Hepatocyte (in vitro differentiated cells): ENCODE results near the gene RBM39. TPM values are rescaled to one million over a fixed set of nuclear protein-coding genes. Genes with fewer than 3 reads are reported as not detected.
"Not testable (repeated sequence)": the region's sequence is repeated elsewhere in the genome, so short reads cannot be mapped to it uniquely, and the experiment has no call there.

ENCODE experiments used
- DNase-seq: peaks from one replicate; pipeline ENCODE4 v3.0.0-alpha.2; 2016; ENCODE audit warnings: low spot score
- H2AFZ ChIP-seq: fragments of 200-600 bp; sonication (generic); 2 replicates; pipeline ENCODE4 v1.6.0; 2016; ENCODE audit warnings: antibody characterized with exemption, mild to moderate bottlenecking
- H3K27ac ChIP-seq: fragments of 200-600 bp; sonication (generic); 2 replicates; pipeline ENCODE4 v1.5.1; 2016; ENCODE audit warnings: mild to moderate bottlenecking
- H3K27me3 ChIP-seq: fragments of 200-600 bp; sonication (generic); 2 replicates; pipeline ENCODE4 v1.6.1; 2016
- H3K36me3 ChIP-seq: fragments of 200-600 bp; sonication (generic); replicated peaks from 2 replicates; pipeline ENCODE4 v1.5.1; 2016; ENCODE audit warnings: low read depth; ENCODE audit not compliant: insufficient read depth
- H3K4me1 ChIP-seq: fragments of 200-600 bp; sonication (generic); 2 replicates; pipeline ENCODE4 v1.5.1; 2016; ENCODE audit warnings: mild to moderate bottlenecking, moderate library complexity; ENCODE audit not compliant: insufficient read depth
- H3K4me2 ChIP-seq: fragments of 200-600 bp; sonication (generic); 2 replicates; pipeline ENCODE4 v1.6.0; 2016
- H3K4me3 ChIP-seq: fragments of 200-600 bp; sonication (generic); 2 replicates; pipeline ENCODE4 v1.5.1; 2016; ENCODE audit warnings: mild to moderate bottlenecking
- H3K79me2 ChIP-seq: fragments of 200-600 bp; sonication (generic); 2 replicates; pipeline ENCODE4 v1.6.0; 2017; ENCODE audit warnings: mild to moderate bottlenecking
- H3K9me2 ChIP-seq: fragments of 200-600 bp; sonication (generic); replicated peaks from 2 replicates; pipeline ENCODE4 v1.6.0; 2017; ENCODE audit warnings: mild to moderate bottlenecking; ENCODE audit not compliant: insufficient read depth
- H3K9me3 ChIP-seq: fragments of 200-600 bp; sonication (generic); 2 replicates; pipeline ENCODE4 v1.5.1; 2016; ENCODE audit warnings: low read depth, mild to moderate bottlenecking
- H4K20me1 ChIP-seq: fragments of 200-600 bp; sonication (generic); 2 replicates; pipeline ENCODE4 v1.6.0; 2016; ENCODE audit warnings: mild to moderate bottlenecking; ENCODE audit not compliant: insufficient read depth, poor library complexity, severe bottlenecking
- CTCF ChIP-seq: fragments of 200-600 bp; sonication (generic); IDR thresholded peaks from 2 replicates; pipeline ENCODE4 v1.5.1; 2016; ENCODE audit warnings: antibody characterized with exemption, mild to moderate bottlenecking; ENCODE audit not compliant: poor library complexity
- EZH2 ChIP-seq: fragments of 200-600 bp; sonication (generic); IDR thresholded peaks from 2 replicates; pipeline ENCODE4 v1.6.1; 2016; ENCODE audit warnings: antibody characterized with exemption, mild to moderate bottlenecking, borderline replicate concordance
- EZH2phosphoT487 ChIP-seq: fragments of 200-600 bp; sonication (generic); IDR thresholded peaks from one replicate; pipeline ENCODE4 v1.6.1; 2018; ENCODE audit warnings: antibody characterized with exemption, mild to moderate bottlenecking, low read depth, moderate library complexity; ENCODE audit not compliant: unreplicated experiment, severe bottlenecking
- WGBS: methylation state at CpG from one replicate; pipeline ENCODE4 v1.1.6; 2016; ENCODE audit warnings: low lambda C conversion rate; ENCODE audit errors: missing lambda C conversion rate; 5-methylcytosine and 5-hydroxymethylcytosine counted together
- polyA plus RNA-seq: library from polyadenylated mRNA; unstranded; fragments of >200 nt; fragmentation: Nextera tagmentation; extraction: Ambion mirVana; gene quantifications from 2 replicates; pipeline ENCODE4 v1.2.1, GENCODE V29; 2016
- total RNA-seq: library from RNA; depleted of rRNA; stranded (reverse); fragments of >200 nt; gene quantifications from 2 replicates; pipeline ENCODE4 v1.2.3, GENCODE V29; 2014

The RBM39 gene
- total and polyA plus RNA-seq, 2 experiments from 2014 or later, result 200 to 423 TPM

- Histone ChIP-seq H3K36me3 (peaks cover 15% of the 10 kb centered on the region), H3K4me2 (no peak overlapping the region), H2AFZ (no peak overlapping the region), H3K9me3 (no peaks in the 10 kb centered on the region), H3K9me2 (no peaks in the 10 kb centered on the region), H3K4me1 (no peaks in the 10 kb centered on the region), H4K20me1 (peaks cover 99% of the 10 kb centered on the region), H3K4me3 (no peak overlapping the region), H3K79me2 (peaks cover 100% of the 10 kb centered on the region), H3K27me3 (no peaks in the 10 kb centered on the region), H3K27ac (no peak overlapping the region)
- 82% methylated on average over 13 of the region's 13 CpGs for WGBS
- no peak for TF ChIP-seq EZH2phosphoT487
- TF ChIP-seq EZH2, result no peak
- no peak for DNase-seq
Observed at GRCh38 chr20:35724321-35725230, 17.5 kb downstream of the RBM39 start.

- not testable (repeated sequence) for H3K9me3 ChIP-seq, H3K4me2 ChIP-seq, H2AFZ ChIP-seq, DNase-seq, H3K4me3 ChIP-seq, H3K27me3 ChIP-seq, H3K9me2 ChIP-seq, H3K27ac ChIP-seq, H3K4me1 ChIP-seq
- H3K79me2 ChIP-seq, result peaks cover 100% of the 10 kb centered on the region
- WGBS, result 97% methylated on average over 12 of the region's 12 CpGs
- peaks cover 99% of the 10 kb centered on the region for H4K20me1 ChIP-seq
- peaks cover 15% of the 10 kb centered on the region for H3K36me3 ChIP-seq
Observed at GRCh38 chr20:35723652-35724320, 18.3 kb downstream of the RBM39 start.

GRCh38 chr20:35723275-35723639 lies 18.8 kb downstream of the RBM39 start:
- H3K9me3 ChIP-seq, H3K4me2 ChIP-seq, H3K27ac ChIP-seq, H2AFZ ChIP-seq, H3K9me2 ChIP-seq, H3K4me1 ChIP-seq, H3K27me3 ChIP-seq, DNase-seq, H3K4me3 ChIP-seq: not testable (repeated sequence)
- Histone ChIP-seq H3K36me3 (peaks cover 15% of the 10 kb centered on the region), H4K20me1 (peaks cover 99% of the 10 kb centered on the region), H3K79me2 (peaks cover 100% of the 10 kb centered on the region)
- 95% methylated on average over 4 of the region's 4 CpGs for WGBS

- no peak overlapping the region for H3K4me2 ChIP-seq
- H3K4me1 ChIP-seq, result no peaks in the 10 kb centered on the region
- H3K9me3 ChIP-seq, result no peaks in the 10 kb centered on the region
- no peak overlapping the region for H2AFZ ChIP-seq
- DNase-seq, result no peak
- no peaks in the 10 kb centered on the region for H3K27me3 ChIP-seq
- H3K27ac ChIP-seq, result no peak overlapping the region
- peaks cover 100% of the 10 kb centered on the region for H4K20me1 ChIP-seq
- peaks cover 100% of the 10 kb centered on the region for H3K79me2 ChIP-seq
- H3K36me3 ChIP-seq, result peaks cover 14% of the 10 kb centered on the region
- no peaks in the 10 kb centered on the region for H3K9me2 ChIP-seq
- WGBS, result 90% methylated on average over 3 of the region's 3 CpGs
- TF ChIP-seq EZH2 (no peak), CTCF (no peak), EZH2phosphoT487 (no peak)
- H3K4me3 ChIP-seq, result no peak overlapping the region
Observed at GRCh38 chr20:35721621-35722020, 20.4 kb downstream of the RBM39 start.

DNA sequence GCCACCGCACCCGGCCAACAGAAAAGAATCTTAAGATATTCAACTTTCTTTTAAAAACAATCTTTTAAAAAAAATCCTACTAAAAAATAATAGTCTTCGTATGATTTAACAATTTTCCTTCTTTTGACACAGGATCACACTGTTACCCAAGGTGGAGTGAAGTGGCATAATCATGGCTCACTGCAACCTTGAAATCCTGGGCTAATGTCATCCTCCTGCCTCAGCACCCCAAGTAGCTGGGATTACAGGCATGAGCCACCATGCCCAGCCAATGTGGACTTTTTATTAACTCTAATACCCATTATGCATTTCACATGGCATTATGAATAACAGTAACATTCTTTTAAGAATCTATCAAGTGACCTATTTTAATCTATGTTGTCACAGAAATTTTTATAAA lies 20.8 kb downstream of the RBM39 start:
- H3K27ac ChIP-seq, result no peak overlapping the region
- peaks cover 100% of the 10 kb centered on the region for H3K79me2 ChIP-seq
- H3K4me3 ChIP-seq, result no peak overlapping the region
- no peak for DNase-seq
- H3K4me2 ChIP-seq, result no peak overlapping the region
- peaks cover 10% of the 10 kb centered on the region for H3K36me3 ChIP-seq
- H3K27me3 ChIP-seq, result no peaks in the 10 kb centered on the region
- H2AFZ ChIP-seq, result no peak overlapping the region
- peaks cover 100% of the 10 kb centered on the region for H4K20me1 ChIP-seq
- H3K9me2 ChIP-seq, result no peaks in the 10 kb centered on the region
- 95% methylated on average over 3 of the region's 3 CpGs for WGBS
- no peaks in the 10 kb centered on the region for H3K9me3 ChIP-seq
- TF ChIP-seq EZH2phosphoT487 (no peak), EZH2 (no peak), CTCF (no peak)
- H3K4me1 ChIP-seq, result no peaks in the 10 kb centered on the region
